Hippocampal formation (tissue), 2 donors: ENCODE measurements around the gene C3orf20.

Experiments used
- DNase-seq, 2 donors: peaks; one replicate each; lab custom pipeline; 2025; lab: John Stamatoyannopoulos, UW

C3orf20 gene

GRCh38 chr3:14775011-14775410 is 100.1 kb downstream of the C3orf20 start:
- DNase-seq, result no peak

- DNase-seq, result no peak
Observed at GRCh38 chr3:14775563-14775962, 100.6 kb downstream of the C3orf20 start.

- no peak for DNase-seq
Observed at GRCh38 chr3:14779069-14779685, 104.2 kb downstream of the C3orf20 start.

- no peak for DNase-seq
Observed at GRCh38 chr3:14780927-14781507, 106.1 kb downstream of the C3orf20 start.

GRCh38 chr3:14783480-14784086 is 108.6 kb downstream of the C3orf20 start:
- DNase-seq, result no peak

- DNase-seq, result no peak
Observed at GRCh38 chr3:14784087-14784681, 109.2 kb downstream of the C3orf20 start.

- DNase-seq, result no peak
Observed at GRCh38 chr3:14785207-14786155, 110.5 kb downstream of the C3orf20 start.

GRCh38 chr3:14786369-14786768 is 111.4 kb downstream of the C3orf20 start:
- no peak for DNase-seq

GRCh38 chr3:14787630-14788029 is 112.7 kb downstream of the C3orf20 start:
- DNase-seq, result no peak

- no peak for DNase-seq
Observed at GRCh38 chr3:14788644-14789043, 113.7 kb downstream of the C3orf20 start.

GRCh38 chr3:14789221-14789620 is 114.3 kb downstream of the C3orf20 start:
- DNase-seq, result no peak

GRCh38 chr3:14789640-14790285 is 114.8 kb downstream of the C3orf20 start:
- DNase-seq, result no peak

- DNase-seq, result no peak
Observed at GRCh38 chr3:14791343-14791945, 116.5 kb downstream of the C3orf20 start.

- DNase-seq, result no peak
Observed at GRCh38 chr3:14792691-14793121, 117.8 kb downstream of the C3orf20 start.

GRCh38 chr3:14793126-14793857 is 118.4 kb downstream of the C3orf20 start:
- DNase-seq, result no peak

- no peak for DNase-seq
Observed at GRCh38 chr3:14793858-14794234, 118.9 kb downstream of the C3orf20 start.

GRCh38 chr3:14794435-14794834 is 119.5 kb downstream of the C3orf20 start:
- no peak for DNase-seq

GRCh38 chr3:14795996-14796395 is 121.1 kb downstream of the C3orf20 start:
- DNase-seq, result no peak

- DNase-seq, result no peak
Observed at GRCh38 chr3:14796403-14797077, 121.6 kb downstream of the C3orf20 start.

GRCh38 chr3:14797731-14798130 is 122.8 kb downstream of the C3orf20 start:
- DNase-seq, result no peak
